ENCODE results near the gene WDR93. TPM values are rescaled to one million over a fixed set of nuclear protein-coding genes. Genes with fewer than 3 reads are reported as not detected.
A peak's percentile ranks its signal among the peaks of the same experiment; 100 is the strongest.
"Not testable (repeated sequence)": the region's sequence is repeated elsewhere in the genome, so short reads cannot be mapped to it uniquely, and the experiment has no call there.

Gene WDR93
- total and polyA plus RNA-seq, 12 donors, result 0.09 to 0.15 (median 0.15) TPM; not detected in 9

DNA sequence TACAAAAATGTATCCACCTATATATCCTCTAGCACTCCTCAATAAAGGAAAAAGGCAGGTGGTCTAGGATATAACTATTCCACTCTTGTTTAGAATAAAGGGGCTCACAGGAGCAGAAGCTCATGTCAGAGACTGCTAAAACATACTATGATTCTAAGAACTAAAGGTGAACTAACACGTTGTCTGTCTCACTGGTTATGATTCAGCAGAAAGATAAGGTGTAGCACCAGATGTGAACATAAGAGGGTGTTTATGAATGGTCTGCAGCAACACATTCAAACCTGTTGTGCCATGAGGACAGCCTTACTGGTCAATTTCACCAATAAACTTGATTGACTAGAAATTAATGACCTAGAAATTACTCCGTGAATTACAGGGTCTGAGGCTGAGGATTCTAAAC lies 4.6 kb upstream of the WDR93 start:
- TF ChIP-seq, protein P1, sequence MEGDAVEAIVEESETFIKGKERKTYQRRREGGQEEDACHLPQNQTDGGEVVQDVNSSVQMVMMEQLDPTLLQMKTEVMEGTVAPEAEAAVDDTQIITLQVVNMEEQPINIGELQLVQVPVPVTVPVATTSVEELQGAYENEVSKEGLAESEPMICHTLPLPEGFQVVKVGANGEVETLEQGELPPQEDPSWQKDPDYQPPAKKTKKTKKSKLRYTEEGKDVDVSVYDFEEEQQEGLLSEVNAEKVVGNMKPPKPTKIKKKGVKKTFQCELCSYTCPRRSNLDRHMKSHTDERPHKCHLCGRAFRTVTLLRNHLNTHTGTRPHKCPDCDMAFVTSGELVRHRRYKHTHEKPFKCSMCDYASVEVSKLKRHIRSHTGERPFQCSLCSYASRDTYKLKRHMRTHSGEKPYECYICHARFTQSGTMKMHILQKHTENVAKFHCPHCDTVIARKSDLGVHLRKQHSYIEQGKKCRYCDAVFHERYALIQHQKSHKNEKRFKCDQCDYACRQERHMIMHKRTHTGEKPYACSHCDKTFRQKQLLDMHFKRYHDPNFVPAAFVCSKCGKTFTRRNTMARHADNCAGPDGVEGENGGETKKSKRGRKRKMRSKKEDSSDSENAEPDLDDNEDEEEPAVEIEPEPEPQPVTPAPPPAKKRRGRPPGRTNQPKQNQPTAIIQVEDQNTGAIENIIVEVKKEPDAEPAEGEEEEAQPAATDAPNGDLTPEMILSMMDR (IDR thresholded peaks at IDR 0.05), result no peak
- no peak for DNase-seq
- H3K36me3 ChIP-seq, result peaks cover 0 to 13% (median 0%) of the 10 kb centered on the region in 9 donors
- no peaks in the 10 kb centered on the region for H3K27me3 ChIP-seq
- peaks cover 0 to 21% (median 14%) of the 10 kb centered on the region in 9 donors for H3K4me1 ChIP-seq
- WGBS, 2 donors, result 66 to 73% methylated on average over 2 of the region's 2 CpGs
- intact Hi-C loops (cut with DNase I), result no loop called here
- no peak overlapping the region for H3K27ac ChIP-seq
- no peak for ATAC-seq
- no peak overlapping the region for H3K4me3 ChIP-seq
- H3K9me3 ChIP-seq, result no peaks in the 10 kb centered on the region

DNA sequence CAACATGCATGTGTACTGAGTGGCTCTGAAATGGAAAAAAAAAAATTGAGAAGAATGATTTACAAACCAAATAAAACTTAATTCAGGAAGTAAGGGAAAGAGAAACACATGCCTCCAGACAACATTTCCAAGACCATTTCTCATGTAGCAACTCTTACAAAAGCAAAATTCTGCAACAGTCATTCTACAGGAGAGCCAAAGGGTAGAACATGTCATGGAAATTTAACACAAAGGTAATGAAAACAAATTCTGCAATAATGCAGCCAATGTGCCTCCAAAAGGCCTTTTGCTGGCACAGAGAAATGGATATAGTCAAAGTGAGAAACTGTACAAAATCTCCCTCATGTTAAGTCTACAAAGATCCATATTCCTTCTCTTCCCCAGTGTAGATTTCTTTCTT lies 4.1 kb upstream of the WDR93 start:
- intact Hi-C loops (cut with DNase I), result no loop called here
- ATAC-seq, result no peak
- no peak overlapping the region for H3K4me3 ChIP-seq
- TF ChIP-seq, protein P1 (IDR thresholded peaks at IDR 0.05), result no peak
- peaks cover 0 to 21% (median 10%) of the 10 kb centered on the region in 9 donors for H3K4me1 ChIP-seq
- peaks cover 0 to 13% (median 0%) of the 10 kb centered on the region in 9 donors for H3K36me3 ChIP-seq
- DNase-seq, result no peak
- no peaks in the 10 kb centered on the region for H3K9me3 ChIP-seq
- no peaks in the 10 kb centered on the region for H3K27me3 ChIP-seq
- H3K27ac ChIP-seq, result no peak overlapping the region

DNA sequence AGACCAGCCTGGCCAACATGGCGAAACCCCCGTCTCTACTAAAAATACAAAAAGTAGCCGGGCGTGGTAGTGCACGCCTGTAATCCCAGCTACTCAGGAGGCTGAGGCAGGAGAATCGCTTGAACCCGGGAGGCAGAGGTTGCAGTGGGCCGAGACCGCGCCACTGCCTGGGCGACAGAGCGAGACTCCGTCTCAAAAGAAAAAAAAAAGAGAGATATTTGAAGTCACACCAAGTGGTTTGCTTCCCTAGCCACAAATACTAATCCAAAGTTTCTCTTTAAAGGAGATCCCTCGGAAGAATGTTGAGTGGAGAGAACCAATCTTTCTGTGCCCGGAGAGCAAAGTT lies 708 bp upstream of the WDR93 start:
- 60 to 68% methylated on average over 15 of the region's 15 CpGs for WGBS, 2 donors
- not testable (repeated sequence) for DNase-seq, H3K9me3 ChIP-seq, ATAC-seq, H3K27me3 ChIP-seq, H3K36me3 ChIP-seq
- peak overlapping the region in 7 of 10 donors; percentile 41 to 78 (median 64) for H3K27ac ChIP-seq
- peak overlapping the region; percentile 59 to 86 (median 70) for H3K4me3 ChIP-seq
- peaks cover 0 to 18% (median 10%) of the 10 kb centered on the region in 9 donors for H3K4me1 ChIP-seq
- intact Hi-C loops (cut with DNase I), result loop anchor here in 1 of 10 donors (10.0 kb wide), 1 partner anchor 45 kb away; no protein-coding TSS in a partner anchor

DNA sequence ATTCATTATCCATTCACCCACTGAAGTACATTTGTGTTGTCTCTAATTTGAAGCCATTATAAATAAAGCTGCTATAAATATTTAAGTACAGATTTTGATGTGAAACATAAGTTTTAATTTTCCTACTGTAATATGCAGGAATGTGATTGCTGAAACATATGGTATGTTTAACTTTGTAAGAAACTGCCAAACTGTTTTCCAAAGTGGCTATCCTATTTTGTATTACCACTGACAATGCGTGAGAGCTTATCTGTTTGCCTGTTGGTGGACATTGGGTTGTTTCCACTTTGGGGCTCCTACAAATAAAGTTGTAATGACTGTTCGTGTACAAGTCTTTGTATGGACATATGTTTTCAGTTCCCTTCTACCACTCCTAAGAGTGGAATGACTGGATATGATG lies 2.5 kb downstream of the WDR93 start:
- H3K4me3 ChIP-seq, result no peak overlapping the region
- intact Hi-C loops (cut with DNase I), result loop anchor here in 2 of 10 donors (2.0 to 10.0 kb wide), 2 partner anchors 46 to 48 kb away; no protein-coding TSS in a partner anchor
- TF ChIP-seq, protein P1 (IDR thresholded peaks at IDR 0.05), result no peak
- peaks cover 0 to 13% (median 10%) of the 10 kb centered on the region in 9 donors for H3K4me1 ChIP-seq
- DNase-seq (no peak), ATAC-seq (no peak)
- no peaks in the 10 kb centered on the region for H3K9me3 ChIP-seq
- no peaks in the 10 kb centered on the region for H3K27me3 ChIP-seq
- no peak overlapping the region for H3K27ac ChIP-seq
- no peaks in the 10 kb centered on the region for H3K36me3 ChIP-seq
- 60 to 71% methylated on average over 2 of the region's 2 CpGs for WGBS, 2 donors

DNA sequence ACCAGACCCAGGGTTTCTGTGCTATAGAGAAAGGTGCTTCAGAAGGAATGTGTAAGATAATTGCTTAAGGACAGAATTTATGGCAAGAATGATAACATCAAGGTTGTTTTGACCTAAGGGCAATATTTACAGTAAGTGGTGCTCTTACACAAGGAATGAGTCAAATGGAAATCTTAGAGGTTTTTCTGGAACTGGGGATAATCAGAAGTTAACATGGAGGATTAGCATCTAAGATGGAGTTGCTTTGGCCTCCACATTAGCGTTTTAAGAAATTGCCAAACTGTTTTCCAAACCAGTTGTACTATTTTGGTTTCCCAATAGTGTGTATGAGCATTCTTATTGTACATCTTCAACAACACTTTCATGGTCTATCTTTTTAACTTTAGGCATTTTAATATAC lies 3.1 kb downstream of the WDR93 start:
- no peaks in the 10 kb centered on the region for H3K27me3 ChIP-seq
- intact Hi-C loops (cut with DNase I), result loop anchor here in 2 of 10 donors (2.0 to 10.0 kb wide), 2 partner anchors 45 to 49 kb away; no protein-coding TSS in a partner anchor
- DNase-seq (no peak), ATAC-seq (no peak)
- TF ChIP-seq, protein P1 (IDR thresholded peaks at IDR 0.05), result no peak
- 87 to 91% methylated on average over 1 of the region's 1 CpG for WGBS, 2 donors
- H3K4me3 ChIP-seq, result no peak overlapping the region
- H3K27ac ChIP-seq, result no peak overlapping the region
- peaks cover 0 to 13% (median 10%) of the 10 kb centered on the region in 9 donors for H3K4me1 ChIP-seq
- no peaks in the 10 kb centered on the region for H3K36me3 ChIP-seq
- H3K9me3 ChIP-seq, result no peaks in the 10 kb centered on the region

Data from heart right ventricle (tissue), 16 donors.